ENCODE data around the gene SLBP. TPM values are rescaled to one million over a fixed set of nuclear protein-coding genes. Genes with fewer than 3 reads are reported as not detected.

Gene SLBP
- total and polyA plus RNA-seq, 3 donors from 2014 or later, result 118 to 173 (median 137) TPM

GRCh38 chr4:1693131-1693896 is 18.8 kb downstream of the SLBP start:
- Histone ChIP-seq H3K27ac (no peak overlapping the region), H3K36me3 (ENCODE audit: low read depth, missing control alignments) (no peaks in the 10 kb centered on the region), H3K27me3 (no peaks in the 10 kb centered on the region), H3K4me1 (no peaks in the 10 kb centered on the region), H3K9me3 (no peaks in the 10 kb centered on the region), H3K4me3 (no peak overlapping the region)
- TF ChIP-seq CTCF (IDR thresholded peaks at IDR 0.05), result peak; percentile 69 to 86 (median 77)
- no peak for TF ChIP-seq POLR2A (IDR thresholded peaks at IDR 0.05)
- 58 to 68% methylated on average over 7 of the region's 7 CpGs for WGBS, 2 donors
- intact Hi-C loops (cut with DNase I; ENCODE audit: low total_unique reads), result loop anchor here (5.0 kb wide), 1 partner anchor 34 kb away; no protein-coding TSS in a partner anchor
- DNase-seq, result peak; percentile 58

- Histone ChIP-seq H3K4me1 (no peaks in the 10 kb centered on the region), H3K9me3 (no peaks in the 10 kb centered on the region), H3K27ac (no peak overlapping the region), H3K4me3 (no peak overlapping the region), H3K27me3 (no peaks in the 10 kb centered on the region), H3K36me3 (ENCODE audit: low read depth, missing control alignments) (no peaks in the 10 kb centered on the region)
- DNase-seq, result no peak
- 81 to 82% methylated on average over 6 to 9 of the region's 9 CpGs for WGBS, 2 donors
- TF ChIP-seq CTCF (IDR thresholded peaks at IDR 0.05) (no peak), POLR2A (IDR thresholded peaks at IDR 0.05) (no peak)
- intact Hi-C loops (cut with DNase I; ENCODE audit: low total_unique reads), result loop anchor here (5.0 kb wide), 1 partner anchor 35 kb away; no protein-coding TSS in a partner anchor
Measured at GRCh38 chr4:1691737-1692373, 20.3 kb downstream of the SLBP start.

- no peak for DNase-seq
- no peaks in the 10 kb centered on the region for H3K27me3 ChIP-seq
Measured at GRCh38 chr4:1690698-1691097, 21.4 kb downstream of the SLBP start.

GRCh38 chr4:1686440-1687036 is 25.6 kb downstream of the SLBP start:
- H3K27ac ChIP-seq, result no peak overlapping the region
- H3K4me3 ChIP-seq, result no peak overlapping the region
- WGBS, 2 donors, result 48 to 59% methylated on average over 5 to 7 of the region's 7 CpGs
- H3K9me3 ChIP-seq, result no peaks in the 10 kb centered on the region
- no peaks in the 10 kb centered on the region for H3K27me3 ChIP-seq
- intact Hi-C loops (cut with DNase I; ENCODE audit: low total_unique reads), result no loop called here
- no peaks in the 10 kb centered on the region for H3K4me1 ChIP-seq
- no peak for TF ChIP-seq CTCF (IDR thresholded peaks at IDR 0.05)
- no peak for TF ChIP-seq POLR2A (IDR thresholded peaks at IDR 0.05)
- no peaks in the 10 kb centered on the region for H3K36me3 ChIP-seq (ENCODE audit: low read depth, missing control alignments)
- DNase-seq, result no peak

More at GRCh38 chr4:1690698-1691097, 21.4 kb downstream of the SLBP start:
- no peak overlapping the region for H3K27ac ChIP-seq
- no peaks in the 10 kb centered on the region for H3K4me1 ChIP-seq
- no peaks in the 10 kb centered on the region for H3K9me3 ChIP-seq
- no peaks in the 10 kb centered on the region for H3K36me3 ChIP-seq (ENCODE audit: low read depth, missing control alignments)
- intact Hi-C loops (cut with DNase I; ENCODE audit: low total_unique reads), result loop anchor here (5.0 kb wide), 1 partner anchor 37 kb away; no protein-coding TSS in a partner anchor
- no peak overlapping the region for H3K4me3 ChIP-seq
- WGBS, 2 donors, result 70 to 80% methylated on average over 1 to 3 of the region's 3 CpGs
- TF ChIP-seq POLR2A (IDR thresholded peaks at IDR 0.05) (no peak), CTCF (IDR thresholded peaks at IDR 0.05) (no peak)
